GM21786 (cell line): ENCODE results near the gene PPFIBP2.

ENCODE experiments used
- ATAC-seq: cut with Tn5 transposase; IDR thresholded peaks from one replicate; pipeline ENCODE4 v1.9.1; 2021; ENCODE audit not compliant: unreplicated experiment

PPFIBP2 gene

DNA sequence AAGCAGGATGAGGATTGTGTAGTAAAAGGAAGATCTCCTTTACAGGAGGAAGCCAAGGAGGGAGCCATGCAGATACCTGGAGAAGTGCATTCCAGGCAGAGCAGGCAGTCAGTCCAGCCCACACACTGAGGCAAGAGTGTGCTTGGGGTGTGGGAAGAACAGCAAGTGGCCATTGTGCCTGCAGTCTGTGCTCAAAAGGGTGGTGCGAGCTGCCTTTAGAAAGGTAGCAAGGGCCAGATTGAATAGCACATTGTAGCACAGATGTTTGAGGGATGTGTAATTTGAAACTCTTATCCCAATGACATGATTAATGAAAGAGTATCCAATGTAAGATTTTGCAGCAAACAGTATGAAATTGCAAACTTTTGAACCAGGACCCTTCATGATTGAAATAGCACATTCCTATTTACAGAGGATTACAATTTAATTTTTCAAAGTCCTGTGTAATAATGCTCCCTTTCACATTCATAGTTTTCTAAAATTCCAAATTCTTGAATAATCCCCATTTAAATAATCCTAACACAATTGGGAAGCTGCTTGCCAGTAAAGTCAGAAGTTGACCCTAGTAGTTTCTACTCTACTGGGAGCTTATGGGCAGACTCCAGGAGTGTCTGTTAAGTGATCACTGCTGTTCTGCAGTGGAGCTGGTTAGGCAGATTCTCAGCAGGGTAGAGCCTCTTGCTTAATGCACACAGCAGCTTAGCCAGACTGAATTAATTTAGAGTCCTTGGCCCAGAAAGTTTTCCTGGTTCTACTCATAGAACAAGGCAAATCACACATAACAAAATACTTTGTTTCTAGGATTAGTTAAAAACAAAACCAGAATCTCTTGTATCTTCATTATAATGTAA, 81.4 kb downstream of the PPFIBP2 start:
- ATAC-seq, result no peak

GRCh38 chr11:7595951-7596350, 82.2 kb downstream of the PPFIBP2 start:
- no peak for ATAC-seq

- no peak for ATAC-seq
Measured at GRCh38 chr11:7596975-7597391, 83.2 kb downstream of the PPFIBP2 start.

DNA sequence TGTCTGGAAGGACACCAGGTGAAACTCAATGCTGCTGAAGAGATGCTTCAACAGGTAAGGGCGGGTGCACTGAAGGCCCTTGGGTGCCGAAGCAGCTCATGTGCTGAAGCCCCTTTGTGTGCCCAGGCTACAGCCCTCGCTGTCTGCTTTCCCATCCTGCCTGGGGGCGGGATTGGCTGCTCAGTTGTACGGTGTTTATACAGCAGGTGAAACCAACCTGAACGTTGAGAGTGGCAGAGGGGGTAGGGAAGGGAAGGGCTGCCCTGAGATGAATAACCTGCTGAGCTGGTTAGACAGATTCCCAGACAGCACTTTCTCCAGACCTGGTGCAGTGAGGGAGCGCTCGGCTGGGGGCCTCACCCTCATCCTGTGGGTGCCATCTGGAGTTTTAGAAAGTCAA, 83.8 kb downstream of the PPFIBP2 start:
- no peak for ATAC-seq

- ATAC-seq, result no peak
Measured at GRCh38 chr11:7599209-7599608, 85.4 kb downstream of the PPFIBP2 start.

GRCh38 chr11:7600205-7600775, 86.5 kb downstream of the PPFIBP2 start:
- ATAC-seq, result no peak

GRCh38 chr11:7603031-7603781, 89.4 kb downstream of the PPFIBP2 start:
- ATAC-seq, result no peak

DNA sequence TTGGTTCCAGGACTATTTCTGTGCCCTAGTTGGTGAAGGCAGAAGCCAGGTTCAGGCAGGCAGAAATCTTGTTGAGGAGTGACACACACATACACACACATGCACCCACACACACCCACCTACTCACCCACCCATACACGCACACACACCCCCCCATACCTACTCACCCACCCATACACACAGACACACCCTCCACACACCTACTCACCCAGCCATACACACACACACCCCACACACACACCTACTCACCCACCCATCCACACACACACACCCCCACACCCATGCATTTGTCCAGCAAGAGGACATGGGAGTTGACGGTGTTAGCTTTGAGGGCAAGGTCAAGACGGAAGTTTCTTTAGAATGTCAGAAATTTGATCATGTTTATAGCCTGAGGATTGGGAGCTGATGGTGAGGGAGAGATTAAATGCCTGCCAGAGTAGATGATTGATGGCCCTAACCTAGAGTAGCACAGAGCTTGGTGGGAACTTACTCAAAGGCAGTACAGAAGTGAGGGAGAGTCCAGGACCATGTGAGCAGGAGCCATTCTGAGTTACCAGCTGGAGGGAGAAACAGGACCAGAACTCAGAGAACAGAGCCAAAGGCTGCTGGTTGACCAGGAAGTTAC, 90.6 kb downstream of the PPFIBP2 start:
- no peak for ATAC-seq

DNA sequence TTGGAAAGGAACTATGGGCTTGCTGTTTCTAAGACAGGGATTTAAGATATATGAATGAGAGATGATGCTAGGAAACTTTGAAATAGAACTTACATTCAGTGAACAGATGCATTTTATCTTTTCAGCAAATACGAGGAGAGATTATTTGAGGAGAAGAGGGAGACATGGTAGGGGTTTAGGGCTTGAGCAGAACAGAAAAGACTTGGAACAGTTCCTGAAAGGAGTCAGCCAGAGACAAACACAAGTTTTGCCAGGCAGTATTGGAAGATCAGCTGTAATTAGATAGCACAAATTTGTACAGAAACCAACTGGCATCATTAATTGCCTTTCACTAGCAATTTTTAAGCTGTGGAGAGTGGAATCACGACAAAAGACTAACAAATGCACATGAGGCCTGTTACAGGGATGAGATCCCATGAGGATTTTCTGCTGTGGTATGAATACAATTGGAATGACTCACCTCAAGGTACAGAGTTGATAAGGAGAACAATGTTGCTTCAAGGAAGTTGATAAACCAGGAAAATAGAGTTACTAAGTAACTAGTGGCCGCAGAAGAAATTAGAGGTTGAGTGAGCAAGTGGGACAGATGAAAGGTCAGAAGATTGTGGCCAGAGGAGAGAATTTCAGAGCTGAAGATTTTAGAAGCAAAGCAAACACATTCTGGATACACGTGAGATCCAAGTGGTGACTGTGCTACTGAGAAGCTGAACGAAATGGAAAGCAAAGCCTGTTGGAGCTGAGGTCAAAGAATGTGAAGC, 91.6 kb downstream of the PPFIBP2 start:
- no peak for ATAC-seq

GRCh38 chr11:7606496-7606895, 92.7 kb downstream of the PPFIBP2 start:
- no peak for ATAC-seq

- no peak for ATAC-seq
Measured at GRCh38 chr11:7609015-7609414, 95.2 kb downstream of the PPFIBP2 start.

- ATAC-seq, result no peak
Measured at GRCh38 chr11:7609521-7609920, 95.7 kb downstream of the PPFIBP2 start.

DNA sequence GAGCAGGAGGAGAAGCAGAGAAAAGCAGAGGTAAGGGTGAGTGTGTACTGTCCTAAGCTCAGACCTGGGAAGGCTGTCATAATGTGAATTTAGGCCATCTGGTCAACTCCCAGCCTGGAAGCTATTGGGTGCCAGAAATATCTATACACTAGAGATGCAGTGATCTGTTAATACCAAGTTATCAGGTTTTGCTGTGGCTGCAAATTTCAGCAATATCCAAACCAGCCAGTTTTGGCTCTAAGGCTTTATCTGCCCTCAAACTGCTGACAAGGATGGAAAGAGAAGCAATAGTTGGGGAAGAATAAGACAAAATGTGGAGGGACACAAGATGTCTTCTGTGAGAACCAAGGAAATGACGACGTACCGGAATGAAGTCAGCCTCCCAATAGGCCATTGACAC, 96.6 kb downstream of the PPFIBP2 start:
- ATAC-seq, result no peak

GRCh38 chr11:7611411-7611810, 97.6 kb downstream of the PPFIBP2 start:
- no peak for ATAC-seq

DNA sequence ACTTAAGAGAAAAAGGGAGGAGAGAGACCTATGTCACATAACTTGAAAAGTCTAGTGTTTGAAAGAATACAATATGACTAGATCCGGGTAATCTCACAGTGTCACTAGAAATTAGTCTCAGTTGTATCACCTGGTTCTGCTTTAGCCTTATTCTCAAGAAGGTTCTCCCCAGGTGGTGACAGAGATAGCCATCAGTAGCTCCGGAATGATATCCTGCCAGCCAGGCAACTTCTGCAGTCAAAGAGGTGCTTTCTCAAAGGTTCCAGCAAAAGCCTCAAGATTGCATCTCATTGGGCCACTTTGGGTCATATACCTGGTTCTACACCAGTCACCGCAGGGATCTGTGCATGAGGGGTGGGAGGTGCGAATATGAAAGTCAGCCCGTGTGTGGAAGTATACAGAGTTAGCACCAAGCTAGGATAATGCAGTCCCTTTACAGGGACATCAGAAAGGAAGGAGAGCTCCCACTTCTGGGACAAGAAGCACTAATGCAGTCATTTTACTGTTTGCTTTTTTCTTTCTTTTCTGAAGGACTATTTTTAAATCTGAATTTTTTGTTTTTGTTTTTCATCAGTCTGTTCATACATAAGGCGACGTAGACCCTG, 98.4 kb downstream of the PPFIBP2 start:
- ATAC-seq, result no peak

GRCh38 chr11:7612661-7613393, 99.0 kb downstream of the PPFIBP2 start:
- ATAC-seq, result no peak

DNA sequence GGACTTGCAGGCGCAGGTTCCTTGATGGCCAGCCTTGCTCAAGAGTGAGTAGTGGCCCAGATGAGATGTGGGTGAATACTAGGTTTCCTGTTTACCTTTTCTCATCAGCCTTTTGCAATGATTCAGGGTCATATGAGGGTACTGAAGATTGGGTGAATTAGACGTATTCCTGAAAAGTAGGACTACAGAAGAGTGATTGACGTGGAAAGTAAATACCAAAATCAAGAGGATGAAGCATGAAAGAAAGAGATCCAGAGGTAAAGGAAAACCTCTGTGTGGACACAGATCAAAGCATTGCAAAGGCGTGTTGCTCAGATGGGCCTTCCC, 99.6 kb downstream of the PPFIBP2 start:
- ATAC-seq, result no peak

GRCh38 chr11:7614656-7615055, 100.9 kb downstream of the PPFIBP2 start:
- no peak for ATAC-seq

GRCh38 chr11:7617032-7617431, 103.2 kb downstream of the PPFIBP2 start:
- no peak for ATAC-seq

DNA sequence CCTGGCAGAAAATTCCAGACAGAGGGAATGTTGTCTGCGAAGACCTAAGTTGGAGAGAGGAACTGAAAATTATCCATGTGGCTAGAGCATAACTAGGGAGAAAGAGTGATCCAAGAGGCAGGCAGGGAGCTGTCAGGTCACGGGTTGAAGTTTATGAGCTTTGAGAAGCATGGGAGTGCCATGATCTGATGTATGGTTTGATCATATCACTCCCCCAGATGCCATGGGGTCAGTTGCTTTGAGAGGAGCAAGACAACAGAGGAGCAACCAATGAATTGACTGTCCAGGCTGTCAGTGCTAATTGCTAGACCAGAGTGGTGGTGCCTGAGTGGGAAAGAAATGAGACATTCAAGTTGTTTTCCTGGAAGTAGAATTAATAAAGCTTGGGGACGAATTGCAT, 105.5 kb downstream of the PPFIBP2 start:
- ATAC-seq, result no peak
